Ovary (tissue), 9 donors: ENCODE measurements around the gene CDKN2AIPNL. TPM values are rescaled to one million over a fixed set of nuclear protein-coding genes. Genes with fewer than 3 reads are reported as not detected.

Source experiments
- DNase-seq, 5 donors: peaks; one replicate each; pipeline ENCODE4 v3.0.0-alpha.2; 2019 to 2020
- H3K27ac ChIP-seq, 2 donors: fragments of 200-600 bp; one replicate each; pipeline versions ENCODE4 v1.5.1 to v1.8.0; 2019 to 2022
- H3K27me3 ChIP-seq: fragments of 200-600 bp; one replicate; pipeline ENCODE4 v1.8.0; 2022
- H3K36me3 ChIP-seq: fragments of 200-600 bp; sonication (generic); one replicate; pipeline ENCODE4 v1.5.1; 2019
- H3K4me1 ChIP-seq: one replicate; pipeline ENCODE4 v1.8.1; 2013; ENCODE audit warnings: mild to moderate bottlenecking, moderate library complexity; ENCODE audit not compliant: insufficient read depth
- H3K4me3 ChIP-seq: fragments of 200-600 bp; sonication (generic); one replicate; pipeline ENCODE4 v1.5.1; 2017
- H3K9me3 ChIP-seq, 2 donors: fragments of 200-600 bp in 1 of 2; sonication (generic) in 1 of 2; one replicate each; pipeline versions ENCODE4 v1.5.1 to v1.8.1; 2013 to 2019; ENCODE audit warnings: mild to moderate bottlenecking in 1 of 2, moderate library complexity in 1 of 2
- EP300 ChIP-seq: sonication (generic); formaldehyde crosslinking; IDR thresholded peaks from one replicate; pipeline ENCODE4 v1.6.1; 2017; ENCODE audit warnings: antibody characterized with exemption
- POLR2A ChIP-seq: fragments of 450-650 bp; IDR thresholded peaks from one replicate; pipeline ENCODE4 v1.6.1; 2017; ENCODE audit warnings: antibody characterized with exemption, mild to moderate bottlenecking, moderate library complexity
- WGBS, 3 donors: extraction: QIAGEN DNeasy Blood & Tissue Kit in 1 of 3; methylation state at CpG; one replicate each; pipeline versions ENCODE4 v1.1.5 to v1.1.7; 2013 to 2017; 5-methylcytosine and 5-hydroxymethylcytosine counted together
- intact Hi-C, 4 donors: fragments of 100-400 bp; cut with DNase I; formaldehyde crosslinking; loops; one replicate each; pipeline versions ENCODE4 v1.11.0 to v1.15.1; 2022 to 2023
- polyA plus RNA-seq, 2 donors: library from polyadenylated mRNA; stranded (reverse); fragments of 200-250 nt in 1 of 2; fragments of 350-450 nt in 1 of 2; fragmentation: Illumina TruSeq in 1 of 2; extraction: RNeasy Lipid Tissue Mini Kit (QIAGEN cat#74804) in 1 of 2; gene quantifications; one replicate each; pipeline ENCODE4 v1.2.3, GENCODE V29; 2013 to 2014
- total RNA-seq, 7 donors: library from RNA; depleted of rRNA in 2 of 7; stranded (reverse); fragments of >200 nt in 2 of 7; fragmentation: NEBNext Ultra II Directional in 3 of 7; extraction: Animal tissue kit (Norgen Biotek cat#: 25700) in 3 of 7; gene quantifications; one replicate each; pipeline versions ENCODE4 v1.1.0 to v1.2.4, GENCODE V29; 2016 to 2023
- TF ChIP-seq, protein P1 (sequence below), 3 donors: fragments of 450-650 bp in 2 of 3; fragments of 200-600 bp in 1 of 3; IDR thresholded peaks; one replicate each; pipeline versions ENCODE4 v1.5.1 to v1.8.0; 2016 to 2022; ENCODE audit warnings: antibody characterized with exemption in 3 of 3, mild to moderate bottlenecking in 1 of 3
- donor health status: DM: no; HTN: no; CAD: no; lungs with moderate emphysema.
- donor health status: DM: no; HTN: no; CAD: no.
- donor health status: Bipolar disorder and iron deficiency.
- donor health status: DM: yes; HTN: yes; CAD: no.
- donor health status: DM: no; HTN: no; CAD: no.
- donor health status: DM: yes; HTN: yes; CAD: no.

CDKN2AIPNL gene
- total and polyA plus RNA-seq, 9 donors = 12.2 to 29.0 (median 17.7) TPM

DNA sequence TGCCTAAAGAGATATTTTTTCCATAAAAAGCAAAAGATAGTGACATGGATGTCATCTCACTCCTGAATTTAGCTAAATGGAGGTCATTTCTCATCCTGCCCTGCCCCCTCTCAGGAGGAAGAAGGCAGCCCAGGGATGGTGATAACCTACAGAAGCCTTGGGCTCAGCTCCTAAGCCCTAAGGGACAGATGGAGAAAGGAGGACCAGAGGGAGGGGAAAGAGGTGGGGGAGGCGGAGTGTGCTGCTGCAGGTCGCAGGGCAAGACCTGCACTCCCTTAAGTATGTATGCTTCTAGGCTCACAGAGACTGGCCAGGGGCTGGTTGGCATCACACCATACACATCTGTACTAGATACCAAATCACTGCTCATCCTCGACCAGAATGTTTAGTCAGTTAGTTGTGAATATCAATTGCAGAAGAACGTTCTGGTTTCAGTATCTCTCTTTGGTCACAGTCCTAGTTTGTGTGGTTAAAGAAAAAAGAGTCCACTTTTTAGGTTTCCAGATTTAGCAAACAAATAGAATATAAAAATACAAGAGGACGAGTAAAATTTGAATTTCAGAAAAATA is 18.4 kb upstream of the CDKN2AIPNL start:
- Histone ChIP-seq H3K36me3 (no peaks in the 10 kb centered on the region), H3K4me1 (no peaks in the 10 kb centered on the region), H3K4me3 (no peak overlapping the region), H3K27ac (no peak overlapping the region), H3K27me3 (no peaks in the 10 kb centered on the region), H3K9me3 (no peaks in the 10 kb centered on the region)
- WGBS, 3 donors = 49 to 52% (median 50%) methylated on average over 5 of the region's 5 CpGs
- no peak for TF ChIP-seq POLR2A
- no peak for TF ChIP-seq EP300
- TF ChIP-seq, protein P1, sequence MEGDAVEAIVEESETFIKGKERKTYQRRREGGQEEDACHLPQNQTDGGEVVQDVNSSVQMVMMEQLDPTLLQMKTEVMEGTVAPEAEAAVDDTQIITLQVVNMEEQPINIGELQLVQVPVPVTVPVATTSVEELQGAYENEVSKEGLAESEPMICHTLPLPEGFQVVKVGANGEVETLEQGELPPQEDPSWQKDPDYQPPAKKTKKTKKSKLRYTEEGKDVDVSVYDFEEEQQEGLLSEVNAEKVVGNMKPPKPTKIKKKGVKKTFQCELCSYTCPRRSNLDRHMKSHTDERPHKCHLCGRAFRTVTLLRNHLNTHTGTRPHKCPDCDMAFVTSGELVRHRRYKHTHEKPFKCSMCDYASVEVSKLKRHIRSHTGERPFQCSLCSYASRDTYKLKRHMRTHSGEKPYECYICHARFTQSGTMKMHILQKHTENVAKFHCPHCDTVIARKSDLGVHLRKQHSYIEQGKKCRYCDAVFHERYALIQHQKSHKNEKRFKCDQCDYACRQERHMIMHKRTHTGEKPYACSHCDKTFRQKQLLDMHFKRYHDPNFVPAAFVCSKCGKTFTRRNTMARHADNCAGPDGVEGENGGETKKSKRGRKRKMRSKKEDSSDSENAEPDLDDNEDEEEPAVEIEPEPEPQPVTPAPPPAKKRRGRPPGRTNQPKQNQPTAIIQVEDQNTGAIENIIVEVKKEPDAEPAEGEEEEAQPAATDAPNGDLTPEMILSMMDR (IDR thresholded peaks at IDR 0.05) = no peak
- no peak for DNase-seq
- intact Hi-C loops = no loop called here

DNA sequence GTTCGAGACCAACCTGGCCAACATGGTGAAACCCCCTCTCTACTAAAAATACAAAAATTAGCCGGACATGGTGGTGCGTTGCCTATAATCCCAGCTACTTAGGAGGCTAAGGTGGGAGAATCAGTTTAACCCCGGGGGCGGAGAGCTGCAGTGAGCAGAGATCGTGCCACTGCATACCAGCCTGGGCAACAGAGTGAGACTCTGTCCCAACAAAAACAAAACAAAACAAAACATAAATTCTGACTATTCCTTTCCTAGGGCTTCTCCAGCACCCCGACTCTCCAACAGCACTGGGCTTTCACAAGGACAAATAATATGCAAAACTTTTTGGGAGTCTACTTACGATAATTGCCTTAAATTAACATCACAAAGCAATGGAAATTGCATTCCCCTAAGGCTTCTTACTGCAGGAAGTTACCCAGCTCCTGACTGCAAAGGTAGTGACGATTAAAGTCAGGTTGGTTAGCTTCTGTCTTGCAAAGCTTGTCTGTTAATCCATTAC is 15.9 kb upstream of the CDKN2AIPNL start:
- intact Hi-C loops = no loop called here
- Histone ChIP-seq H3K4me1 (no peaks in the 10 kb centered on the region), H3K36me3 (no peaks in the 10 kb centered on the region), H3K9me3 (no peaks in the 10 kb centered on the region), H3K27me3 (no peaks in the 10 kb centered on the region), H3K4me3 (no peak overlapping the region), H3K27ac (no peak overlapping the region)
- no peak for DNase-seq
- 57 to 64% (median 59%) methylated on average over 9 of the region's 9 CpGs for WGBS, 3 donors
- TF ChIP-seq EP300 (no peak), POLR2A (no peak)
- TF ChIP-seq, protein P1 (IDR thresholded peaks at IDR 0.05) = no peak

DNA sequence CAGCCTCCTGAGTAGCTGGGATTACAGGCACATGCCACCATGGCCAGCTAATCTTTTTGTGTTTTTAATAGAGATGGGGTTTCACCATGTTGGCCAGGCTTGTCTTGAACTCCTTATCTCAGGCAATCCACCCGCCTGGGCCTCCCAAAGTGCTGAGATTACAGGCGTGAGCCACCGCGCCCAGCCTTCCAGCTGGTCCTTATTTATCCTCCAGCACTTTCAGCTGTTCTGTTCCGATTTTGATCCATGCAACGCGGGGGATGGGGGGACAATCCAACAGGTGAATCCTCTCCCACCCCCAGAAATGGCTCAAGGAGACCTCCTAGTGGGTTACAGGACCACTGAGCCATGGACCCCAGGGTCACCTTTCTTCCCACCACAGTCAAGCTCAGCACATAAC is 14.7 kb upstream of the CDKN2AIPNL start:
- TF ChIP-seq, protein P1 (IDR thresholded peaks at IDR 0.05) = no peak
- no peak for TF ChIP-seq EP300
- TF ChIP-seq POLR2A = no peak
- H3K36me3 ChIP-seq = no peaks in the 10 kb centered on the region
- intact Hi-C loops = no loop called here

DNA sequence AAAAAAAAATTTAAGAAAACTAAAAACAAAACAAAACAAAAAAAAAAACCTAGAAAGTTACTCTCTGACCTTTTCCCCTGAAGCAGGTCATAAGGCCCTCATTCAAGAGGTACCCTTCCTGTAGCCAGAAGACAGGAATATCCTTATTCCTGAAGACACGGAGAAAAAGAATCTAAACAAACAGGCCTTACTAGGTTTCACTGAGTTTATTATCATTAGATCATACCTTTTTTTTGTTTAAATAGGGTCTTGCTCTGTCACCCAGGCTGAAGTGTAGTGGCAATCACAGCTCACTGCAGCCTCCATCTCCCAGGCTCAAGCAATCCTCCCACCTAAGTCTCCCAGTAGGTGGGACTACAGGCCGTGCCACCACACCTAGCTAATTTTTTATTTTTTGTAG is 11.7 kb upstream of the CDKN2AIPNL start:
- Histone ChIP-seq H3K4me1 (no peaks in the 10 kb centered on the region), H3K9me3 (no peaks in the 10 kb centered on the region), H3K36me3 (no peaks in the 10 kb centered on the region), H3K4me3 (no peak overlapping the region), H3K27me3 (no peaks in the 10 kb centered on the region), H3K27ac (no peak overlapping the region)
- TF ChIP-seq, protein P1 (IDR thresholded peaks at IDR 0.05) = no peak
- DNase-seq = no peak
- WGBS, 3 donors = 82 to 87% (median 85%) methylated on average over 2 of the region's 2 CpGs
- intact Hi-C loops = no loop called here

More for the DNA sequence above, 14.7 kb upstream of the CDKN2AIPNL start:
- no peak overlapping the region for H3K4me3 ChIP-seq
- DNase-seq = no peak
- no peaks in the 10 kb centered on the region for H3K4me1 ChIP-seq
- no peaks in the 10 kb centered on the region for H3K27me3 ChIP-seq
- no peaks in the 10 kb centered on the region for H3K9me3 ChIP-seq
- H3K27ac ChIP-seq = no peak overlapping the region
- 73 to 85% (median 84%) methylated on average over 7 of the region's 7 CpGs for WGBS, 3 donors
